Embryonic facial prominence (tissue), 1 donor: ENCODE data around the gene GRAMD4.

Experiments used
- DNase-seq: peaks from one replicate; pipeline ENCODE4 v3.0.0-alpha.2; 2016; ENCODE audit errors: extremely low spot score

GRAMD4 gene

DNA sequence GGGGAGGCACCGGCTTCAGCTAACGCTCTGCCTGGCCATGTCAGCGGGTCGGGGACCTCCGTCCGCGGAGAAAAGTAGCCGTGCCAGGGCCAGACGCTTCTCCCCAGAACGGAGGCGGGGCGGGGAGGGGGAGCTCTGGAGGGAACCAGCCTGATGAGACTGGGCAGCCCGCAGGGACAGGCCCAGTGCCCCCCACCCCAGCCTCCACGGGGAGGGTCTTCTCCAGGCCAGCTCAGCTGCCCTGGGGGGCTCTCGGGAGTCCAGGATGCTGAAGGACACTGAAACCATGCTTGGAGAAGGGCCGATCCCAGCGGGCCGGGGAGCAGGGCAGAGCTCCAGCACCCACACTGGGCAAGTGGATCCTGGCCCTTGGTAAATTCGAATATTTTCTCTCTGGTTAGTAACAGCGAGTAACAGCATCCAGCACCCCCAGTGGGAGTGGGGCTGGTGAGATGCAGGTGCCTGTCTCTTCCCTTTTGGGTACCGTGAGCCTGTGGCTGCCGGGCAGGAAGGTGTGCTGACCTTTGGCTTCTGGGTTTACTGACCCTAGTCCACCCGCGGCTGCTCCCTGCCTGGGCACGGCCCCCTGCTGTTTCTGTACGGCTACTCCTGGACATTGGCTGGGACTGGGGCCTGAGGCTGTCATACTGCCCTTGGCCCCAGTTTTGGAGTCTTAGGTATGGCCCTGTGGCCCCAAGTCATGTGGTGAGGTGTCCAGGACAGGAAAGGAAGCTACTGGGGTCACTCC, 35.8 kb downstream of the GRAMD4 start:
- no peak for DNase-seq

DNA sequence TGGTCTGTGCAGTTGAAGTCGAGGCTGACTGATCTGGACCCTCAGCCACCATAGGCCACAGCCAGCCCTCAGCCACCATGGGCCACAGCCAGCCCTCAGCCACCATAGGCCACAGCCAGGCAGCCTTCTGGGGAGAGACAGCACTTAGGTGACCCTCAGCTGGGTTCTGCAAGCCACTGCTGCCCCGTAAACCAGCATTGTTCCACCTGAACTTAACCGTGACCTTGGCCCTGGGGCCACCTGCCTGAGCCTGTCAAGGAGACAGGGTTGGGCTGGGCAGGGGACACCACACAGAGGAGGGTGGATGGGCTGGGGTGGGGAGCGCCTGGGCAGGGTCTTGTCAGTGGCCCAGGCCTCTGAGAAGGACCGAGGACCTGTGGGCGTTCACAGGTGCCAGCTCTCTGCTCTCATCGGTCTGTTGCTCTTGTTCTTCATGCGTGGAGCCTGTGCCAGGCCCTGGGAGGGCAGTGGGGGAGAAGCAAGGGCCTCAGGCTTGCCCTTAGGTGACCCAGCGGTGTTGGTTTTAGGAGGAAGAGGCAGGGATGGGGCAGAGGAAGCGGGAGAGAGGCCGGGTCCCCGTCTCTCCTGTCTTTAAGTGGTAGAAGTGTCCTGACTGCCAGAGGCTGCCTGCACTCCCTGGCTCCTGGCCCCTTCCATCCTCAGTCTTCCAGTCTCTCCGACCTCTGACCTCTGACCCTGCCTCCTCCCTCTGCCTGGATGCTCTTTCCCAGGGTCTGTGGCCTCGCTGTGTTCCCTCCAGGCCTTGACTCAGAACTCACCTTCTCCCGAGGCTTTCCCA, 36.9 kb downstream of the GRAMD4 start:
- no peak for DNase-seq

DNA sequence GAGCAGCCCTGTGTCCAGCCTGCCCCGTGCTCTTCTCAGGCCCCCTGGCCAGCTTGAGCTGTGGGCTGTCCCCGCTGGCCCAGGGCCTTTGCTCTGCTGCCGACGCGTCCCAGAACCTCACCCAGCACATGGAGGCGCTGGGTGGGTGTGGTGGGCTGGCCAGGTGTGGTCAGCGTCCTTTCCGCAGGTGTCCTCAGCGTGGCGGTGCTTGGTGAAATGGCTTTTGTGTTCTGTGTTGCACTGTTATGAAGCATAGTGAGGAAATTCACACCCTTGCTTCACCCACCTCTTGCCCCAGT, 37.4 kb downstream of the GRAMD4 start:
- no peak for DNase-seq

DNA sequence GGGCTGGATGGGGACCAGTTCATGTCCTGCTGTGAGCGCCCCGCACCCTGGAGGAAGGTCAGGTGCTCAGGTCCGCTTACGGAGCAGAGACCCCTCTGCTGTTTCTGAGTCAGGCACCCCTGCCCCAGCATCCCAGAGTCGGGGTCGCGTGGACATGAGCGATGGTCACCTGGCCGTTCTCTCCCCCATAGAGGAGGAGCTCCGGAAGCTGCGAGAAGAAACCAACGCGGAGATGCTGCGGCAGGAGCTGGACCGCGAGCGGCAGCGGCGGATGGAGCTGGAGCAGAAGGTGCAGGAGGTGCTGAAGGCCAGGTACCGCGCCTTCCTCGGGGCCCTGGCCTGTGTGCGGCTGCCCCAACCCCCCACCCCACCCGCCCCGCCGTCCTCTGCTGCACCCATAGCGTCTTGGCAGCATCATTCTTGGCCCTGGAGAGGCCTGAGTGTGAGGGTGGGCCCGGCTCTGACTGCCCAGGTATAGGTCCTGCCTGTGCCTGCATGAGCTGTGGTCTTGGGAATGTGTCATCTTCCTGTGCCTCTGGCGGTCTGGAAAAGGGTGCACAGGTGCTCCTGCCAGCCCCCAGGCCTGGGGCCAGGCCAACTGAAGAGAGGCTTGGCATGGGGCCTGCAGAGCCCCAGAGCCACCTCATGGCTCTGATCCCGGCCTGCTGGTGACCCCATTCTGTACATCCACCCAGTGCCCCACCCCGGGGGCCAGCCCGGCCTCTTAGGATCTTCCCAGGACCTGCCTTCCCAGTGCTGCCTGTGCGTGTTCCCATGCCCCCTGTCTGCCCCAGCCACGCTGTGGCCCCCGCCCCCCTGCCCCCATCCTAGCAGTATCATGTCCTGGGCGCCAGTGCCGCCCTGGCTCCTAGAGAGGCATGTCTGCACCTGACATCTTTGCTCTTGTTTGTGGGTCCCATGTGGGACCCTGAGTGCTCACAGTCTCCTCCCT, 38.1 kb downstream of the GRAMD4 start:
- no peak for DNase-seq

DNA sequence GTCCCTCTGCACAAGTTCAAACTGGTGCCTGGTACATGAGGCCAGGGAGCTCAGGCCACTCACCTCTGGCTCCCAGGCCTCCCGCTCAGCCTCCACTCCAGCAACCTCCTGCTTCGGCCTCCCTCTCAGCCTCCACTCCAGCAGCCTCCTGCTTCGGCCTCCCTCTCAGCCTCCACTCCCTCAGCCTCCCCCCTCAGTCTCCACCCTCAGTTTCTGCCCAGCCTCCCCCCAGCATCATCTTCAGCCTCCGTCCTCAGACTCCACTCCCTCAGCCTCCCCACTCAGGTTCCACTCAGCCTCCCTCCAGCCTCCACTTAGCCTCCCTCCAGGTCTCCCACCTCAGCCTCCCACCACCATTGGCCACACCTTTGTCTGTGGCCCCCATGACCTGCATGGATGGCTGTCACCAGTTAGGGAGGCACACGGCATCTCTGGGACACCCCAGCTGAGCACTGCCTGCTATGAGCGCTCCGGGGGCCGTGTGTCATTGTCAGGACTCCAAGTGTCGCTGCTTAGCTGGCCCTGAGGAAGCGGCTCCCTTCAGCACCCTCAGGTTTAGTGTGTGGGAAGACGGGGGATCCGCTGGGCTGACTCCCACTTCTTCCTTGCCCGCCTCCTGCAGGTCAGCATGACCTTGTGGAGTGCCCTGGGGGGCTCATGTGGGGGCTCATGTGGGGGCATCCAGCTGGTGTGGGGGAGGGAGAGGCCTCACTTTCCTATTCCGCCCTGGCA, 39.0 kb downstream of the GRAMD4 start:
- no peak for DNase-seq

DNA sequence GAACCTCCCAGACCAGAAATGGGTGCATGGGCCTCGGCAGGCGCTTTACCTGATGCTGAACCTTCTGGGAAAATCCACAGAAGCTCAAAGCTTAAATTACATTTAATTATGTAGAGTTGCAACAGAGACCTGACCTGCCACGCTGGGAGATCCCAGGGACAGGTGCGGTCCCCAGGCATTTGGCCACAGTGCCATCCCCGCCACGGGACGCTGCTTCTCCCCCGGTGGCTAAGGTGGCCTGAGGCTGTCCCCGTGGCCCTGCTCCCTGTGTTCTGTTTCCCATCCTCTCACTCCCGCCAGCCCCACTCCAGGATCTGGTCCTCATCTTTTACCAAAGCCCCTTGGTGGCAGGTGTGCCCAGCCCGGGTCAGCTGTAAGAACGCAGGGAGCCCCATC, 39.6 kb downstream of the GRAMD4 start:
- DNase-seq = no peak

DNA sequence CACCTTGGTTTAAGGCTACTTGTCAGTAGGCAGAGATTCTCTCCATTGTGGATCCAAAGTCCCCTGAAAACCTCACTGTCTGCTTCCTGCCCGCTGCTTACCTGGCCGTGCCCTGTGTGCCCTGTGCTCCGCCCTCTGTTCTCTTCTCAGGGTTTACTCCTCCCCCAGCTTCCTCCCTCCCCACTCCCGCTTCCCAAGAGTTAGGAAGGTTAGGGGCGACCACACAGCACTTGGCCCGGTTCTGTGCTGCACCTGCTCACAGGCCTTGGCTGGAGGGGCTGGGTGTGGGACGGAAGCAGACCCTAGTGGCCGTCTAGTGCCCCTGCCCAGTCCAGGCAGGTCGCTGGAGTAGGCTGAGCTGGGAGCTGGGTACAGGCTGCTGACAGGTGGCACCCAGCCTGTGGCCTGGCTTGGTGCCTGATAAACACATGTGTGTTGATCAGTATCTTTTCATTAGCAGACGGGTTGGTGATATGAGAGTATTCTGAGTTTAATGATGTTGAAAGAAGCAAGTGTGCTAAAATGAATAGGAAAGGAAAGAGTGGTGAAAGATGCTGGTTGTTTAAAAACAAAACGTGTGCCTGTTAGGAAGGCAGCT, 40.5 kb downstream of the GRAMD4 start:
- DNase-seq = no peak

DNA sequence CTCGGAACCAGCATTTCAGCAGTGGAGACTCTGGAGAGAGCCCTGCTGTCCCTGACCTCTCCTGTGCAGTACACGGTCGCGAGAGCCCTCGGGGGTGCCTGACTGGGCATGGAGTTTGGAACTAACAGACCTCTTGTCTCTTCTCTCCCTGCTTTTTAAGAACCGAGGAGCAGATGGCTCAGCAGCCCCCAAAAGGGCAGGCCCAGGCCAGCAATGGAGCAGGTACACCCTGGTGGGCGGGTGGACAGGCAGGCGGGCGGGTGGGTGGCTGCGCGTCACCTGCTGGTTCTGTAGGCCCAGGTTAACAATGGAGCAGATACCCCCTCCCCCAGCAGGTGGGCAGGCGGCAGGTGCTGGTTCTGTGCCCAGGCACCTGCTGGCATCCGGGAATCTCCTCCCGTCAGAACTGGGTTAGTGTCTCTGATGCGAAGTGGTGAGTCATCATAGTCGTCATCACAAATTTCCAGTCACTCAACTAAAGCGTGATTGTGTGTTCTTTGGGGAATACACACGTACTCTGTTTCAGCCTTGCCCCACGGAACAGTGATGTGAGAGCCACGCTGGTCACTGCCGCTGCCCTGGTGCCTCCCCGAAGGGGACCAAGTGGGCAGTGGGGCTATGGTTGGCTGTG, 41.1 kb downstream of the GRAMD4 start:
- DNase-seq = no peak

DNA sequence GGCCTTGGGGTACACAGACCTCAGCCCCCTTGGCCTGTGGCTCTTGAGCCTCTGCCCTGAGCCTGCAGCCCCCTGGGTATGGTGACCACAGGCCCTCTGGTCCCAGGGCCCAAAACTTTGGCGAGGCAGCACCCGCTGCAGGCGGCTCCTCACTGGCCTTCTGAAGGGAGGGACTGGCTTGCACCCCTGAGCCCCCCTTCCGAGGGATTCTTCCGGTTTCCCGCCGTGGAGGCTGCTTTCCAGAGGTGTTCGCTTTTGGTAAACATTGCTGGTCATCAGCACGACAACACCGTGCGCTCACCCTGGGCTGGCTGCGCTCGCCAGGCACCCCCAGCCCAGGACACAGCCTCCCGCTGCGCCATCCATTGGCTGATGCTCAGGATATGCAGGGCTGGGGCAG, 42.0 kb downstream of the GRAMD4 start:
- DNase-seq = no peak

DNA sequence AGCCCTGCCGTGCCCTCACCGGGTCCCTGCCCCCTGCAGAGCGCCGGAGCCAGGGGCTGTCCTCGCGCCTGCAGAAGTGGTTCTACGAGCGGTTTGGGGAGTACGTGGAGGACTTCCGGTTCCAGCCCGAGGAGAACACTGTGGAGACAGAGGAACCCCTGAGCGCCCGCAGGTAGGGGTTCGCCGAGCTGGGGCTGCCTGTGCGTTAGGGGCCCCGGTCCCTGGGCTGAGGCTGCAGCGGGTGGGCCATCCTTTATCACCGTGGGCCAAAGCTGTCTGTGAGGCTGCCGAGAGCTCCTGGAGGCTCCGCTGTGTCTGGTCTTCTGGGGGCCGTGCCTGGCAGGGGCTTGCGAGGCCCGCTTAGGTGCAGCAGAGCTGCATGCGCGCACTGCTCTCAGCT, 42.8 kb downstream of the GRAMD4 start:
- DNase-seq = no peak

DNA sequence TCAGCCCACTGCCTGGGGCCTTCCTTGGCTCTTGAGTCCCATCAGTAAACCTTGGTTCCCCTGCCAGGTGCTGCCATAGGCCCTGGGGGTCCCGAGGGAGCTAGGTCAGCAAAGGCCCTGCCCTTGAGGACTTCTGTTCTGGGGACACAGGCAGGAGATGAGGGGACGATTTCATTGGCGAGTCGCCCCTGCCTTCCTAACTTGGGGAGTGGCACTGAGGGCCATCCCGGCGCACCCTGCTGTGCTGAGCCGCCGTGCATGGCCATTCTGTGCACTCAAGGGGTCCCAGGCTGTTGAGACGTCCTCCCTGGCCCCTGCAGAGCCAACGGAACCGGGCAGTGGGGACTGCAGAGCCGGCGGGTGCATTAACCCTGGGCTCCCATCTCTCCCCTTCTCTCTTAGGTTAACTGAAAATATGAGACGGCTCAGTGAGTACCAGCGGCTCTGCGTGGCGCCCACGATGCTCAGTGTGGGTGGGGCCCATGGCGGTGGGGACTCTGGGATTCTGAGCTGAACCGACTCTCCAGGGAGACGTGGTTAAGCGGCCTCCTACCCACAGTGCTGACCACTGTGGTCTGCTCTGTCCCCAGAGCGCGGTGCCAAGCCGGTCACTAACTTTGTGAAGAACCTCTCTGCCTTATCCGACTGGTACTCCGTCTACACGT, 43.4 kb downstream of the GRAMD4 start:
- no peak for DNase-seq

DNA sequence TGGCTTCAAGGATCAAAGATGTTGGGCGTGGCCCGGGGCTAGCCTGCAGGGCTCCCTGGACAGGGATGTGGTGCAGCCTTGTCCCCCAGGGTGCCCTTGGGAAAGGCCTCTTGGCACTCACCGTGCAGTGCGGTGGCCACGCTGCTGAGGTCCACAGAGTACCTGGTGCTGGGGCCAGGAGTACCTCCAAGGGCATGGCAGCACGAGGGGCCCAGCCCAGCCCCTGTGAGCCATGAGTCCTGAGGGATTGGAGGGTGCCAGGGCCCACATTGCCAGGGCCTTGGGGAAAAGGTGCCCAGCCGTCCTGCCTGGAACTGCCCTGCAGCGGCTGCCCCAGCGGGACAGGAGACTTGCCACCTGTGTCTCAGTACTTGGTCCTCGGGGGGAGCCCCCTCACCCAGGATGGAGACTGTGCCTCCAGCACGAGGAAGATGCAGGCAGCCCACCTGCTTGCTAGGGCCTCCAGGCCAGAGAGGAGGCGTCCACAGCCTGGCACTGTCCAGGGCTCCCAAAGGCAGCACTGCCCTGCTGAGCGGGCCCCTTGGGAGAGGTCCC, 44.2 kb downstream of the GRAMD4 start:
- no peak for DNase-seq

DNA sequence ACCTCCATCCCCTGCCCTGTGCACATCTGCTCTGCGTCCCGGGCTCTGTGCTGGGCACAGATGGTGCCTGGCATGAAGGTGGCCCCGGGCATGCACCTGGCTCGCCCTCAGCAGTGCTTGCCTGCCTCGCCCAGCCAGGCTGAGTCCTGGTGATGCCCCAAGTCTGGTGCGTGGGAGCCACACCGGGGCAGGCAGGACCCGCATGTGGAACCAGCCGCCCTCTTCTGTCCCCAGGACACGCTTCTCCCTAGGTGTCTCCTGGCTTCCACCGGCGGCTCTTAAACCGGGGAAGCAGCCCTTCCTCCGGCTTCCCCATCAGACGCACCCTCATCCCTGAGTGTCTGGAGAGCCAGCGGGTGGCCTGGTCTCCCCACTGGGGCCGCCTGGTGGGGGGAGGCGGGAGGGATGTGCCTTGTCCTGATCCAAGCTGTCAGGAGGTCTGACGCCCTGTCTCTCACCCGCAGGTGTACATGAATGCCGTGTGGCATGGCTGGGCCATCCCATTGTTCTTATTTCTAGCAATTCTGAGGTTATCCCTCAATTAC, 45.0 kb downstream of the GRAMD4 start:
- DNase-seq = no peak

DNA sequence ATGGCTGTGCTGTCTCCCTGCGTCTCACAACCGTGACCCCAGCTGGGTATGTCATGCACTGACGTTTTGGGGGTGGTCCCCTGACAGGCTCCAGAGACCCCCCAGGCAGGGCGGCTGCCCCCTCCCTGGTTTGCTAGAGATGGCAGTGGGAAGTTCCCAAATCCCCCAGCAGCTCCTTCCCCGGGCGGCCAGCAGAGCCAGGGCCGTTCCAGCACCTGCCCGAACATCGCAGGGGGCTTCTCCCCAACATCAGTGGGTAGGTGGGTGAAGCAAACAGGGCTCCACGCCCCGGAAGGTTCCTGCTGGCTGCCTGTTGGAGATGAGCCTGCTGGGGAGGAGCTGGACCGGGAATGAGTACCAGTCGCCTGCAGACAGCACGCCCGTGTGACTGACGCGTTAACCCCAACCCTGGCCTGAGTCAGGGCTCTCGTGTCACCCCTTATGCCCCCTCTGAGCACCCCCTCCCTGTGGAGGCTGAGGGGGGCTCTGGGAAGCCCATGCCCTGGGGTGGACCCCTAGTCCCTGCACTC, 45.6 kb downstream of the GRAMD4 start:
- no peak for DNase-seq

DNA sequence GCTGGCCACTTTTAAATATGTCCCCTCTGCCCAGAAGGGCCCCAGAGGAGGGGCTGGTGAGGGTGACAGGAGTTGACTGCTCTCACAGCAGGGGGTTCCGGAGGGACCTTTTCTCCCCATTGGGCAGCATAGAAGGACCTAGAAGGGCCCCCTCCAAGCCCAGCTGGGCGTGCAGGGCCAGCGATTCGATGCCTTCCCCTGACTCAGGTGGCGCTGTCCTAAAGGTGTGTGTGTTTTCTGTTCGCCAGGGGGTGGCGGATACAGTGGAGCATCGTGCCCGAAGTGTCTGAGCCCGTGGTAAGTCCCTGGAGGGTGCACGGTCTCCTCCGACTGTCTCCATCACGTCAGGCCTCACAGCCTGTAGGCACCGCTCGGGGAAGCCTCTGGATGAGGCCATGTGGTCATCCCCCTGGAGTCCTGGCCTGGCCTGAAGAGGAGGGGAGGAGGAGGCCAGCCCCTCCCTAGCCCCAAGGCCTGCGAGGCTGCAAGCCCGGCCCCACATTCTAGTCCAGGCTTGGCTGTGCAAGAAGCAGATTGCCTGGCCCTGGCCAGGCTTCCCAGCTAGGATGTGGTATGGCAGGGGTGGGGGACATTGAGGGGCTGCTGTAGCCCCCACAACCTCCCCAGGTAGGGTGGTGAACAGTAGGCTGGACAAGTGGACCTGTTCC, 46.5 kb downstream of the GRAMD4 start:
- no peak for DNase-seq

DNA sequence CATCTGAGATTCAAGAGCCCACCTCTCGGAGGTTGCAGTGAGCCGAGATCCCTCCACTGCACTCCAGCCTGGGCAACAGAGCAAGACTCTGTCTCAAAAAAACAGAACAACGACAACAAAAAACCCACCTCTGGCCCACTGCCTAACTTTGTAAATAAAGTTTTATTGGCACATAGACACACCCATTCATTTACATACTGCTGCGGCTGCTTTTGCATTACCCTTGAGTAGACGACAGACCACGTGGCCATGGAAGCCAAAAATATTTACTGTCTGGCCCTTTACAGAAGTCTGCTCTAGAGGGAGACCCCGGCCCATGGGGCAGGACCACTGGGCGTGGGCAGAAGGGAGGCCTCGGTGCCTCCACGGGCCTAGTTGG, 47.0 kb downstream of the GRAMD4 start:
- DNase-seq = no peak

DNA sequence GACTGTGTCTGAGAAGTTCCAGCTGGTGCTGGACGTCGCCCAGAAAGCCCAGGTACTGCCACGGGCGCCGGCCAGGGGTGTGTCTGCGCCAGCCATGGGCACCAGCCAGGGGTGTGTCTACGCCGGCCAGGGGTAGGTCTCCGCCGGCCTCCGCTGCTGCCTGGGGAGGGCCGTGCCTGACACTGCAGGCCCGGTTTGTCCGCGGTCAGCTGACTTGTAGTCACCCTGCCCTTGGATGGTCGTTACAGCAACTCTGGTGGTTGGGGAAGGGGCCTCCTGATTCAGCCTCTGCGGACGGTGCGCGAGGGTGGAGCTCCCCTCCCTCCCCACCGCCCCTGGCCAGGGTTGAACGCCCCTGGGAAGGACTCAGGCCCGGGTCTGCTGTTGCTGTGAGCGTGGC, 47.9 kb downstream of the GRAMD4 start:
- no peak for DNase-seq

DNA sequence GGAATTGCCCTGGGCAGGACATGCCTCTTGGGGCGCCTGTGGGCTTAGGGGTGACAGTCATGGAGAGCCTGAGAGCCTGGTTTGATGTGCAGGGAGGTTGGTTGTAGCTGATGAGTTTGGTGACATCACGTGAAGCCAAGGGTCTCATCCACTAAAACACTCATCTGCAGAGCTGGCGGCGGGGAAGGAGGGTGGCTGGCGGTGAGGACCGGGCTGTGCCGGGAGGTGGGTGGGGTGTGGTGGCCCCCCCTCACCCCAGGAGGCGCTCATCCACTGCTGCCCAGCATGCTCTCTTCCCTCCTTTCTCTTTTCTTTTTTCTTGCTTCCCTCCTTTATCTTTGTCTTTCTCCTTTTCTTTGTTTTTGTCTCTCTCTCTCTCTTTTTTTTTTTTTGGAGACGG, 49.0 kb downstream of the GRAMD4 start:
- no peak for DNase-seq
